Large intestine (tissue), 3 donors: Measurements from ENCODE around the gene GSG1L. TPM values are rescaled to one million over a fixed set of nuclear protein-coding genes. Genes with fewer than 3 reads are reported as not detected.

Experiments
- DNase-seq, 2 donors: peaks; one replicate each; pipeline versions ENCODE4 v3.0.0 to v3.0.0-alpha.2; 2013
- H3K27ac ChIP-seq: one replicate; pipeline ENCODE4 v1.5.1; 2013; ENCODE audit warnings: low read length
- H3K27me3 ChIP-seq: 2 replicates; pipeline ENCODE4 v1.6.1; 2013; ENCODE audit warnings: low read length; ENCODE audit not compliant: control insufficient read depth, insufficient read depth
- H3K36me3 ChIP-seq: 2 replicates; pipeline ENCODE4 v1.6.1; 2013; ENCODE audit warnings: low read length; ENCODE audit not compliant: control insufficient read depth, insufficient read depth
- H3K4me1 ChIP-seq: one replicate; pipeline ENCODE4 v1.6.1; 2013; ENCODE audit warnings: low read length; ENCODE audit not compliant: control insufficient read depth, insufficient read depth
- H3K4me3 ChIP-seq: one replicate; pipeline ENCODE4 v1.5.1; 2013; ENCODE audit warnings: low read length
- H3K9me3 ChIP-seq: one replicate; pipeline ENCODE4 v1.6.1; 2013; ENCODE audit warnings: mild to moderate bottlenecking, low read depth, low read length, moderate library complexity; ENCODE audit not compliant: control insufficient read depth
- WGBS: methylation state at CpG from one replicate; pipeline ENCODE4 v1.1.5; 2013; ENCODE audit warnings: low lambda C conversion rate; ENCODE audit not compliant: insufficient coverage; 5-methylcytosine and 5-hydroxymethylcytosine counted together
- polyA plus RNA-seq: library from polyadenylated mRNA; unstranded; fragments of 120-200 nt; gene quantifications from one replicate; pipeline ENCODE4 v1.2.1, GENCODE V29; 2013

GSG1L gene
- polyA plus RNA-seq, 1 donor: 1.2 TPM

- no CpG with 5 or more reads among the region's 3 CpGs for WGBS
- Histone ChIP-seq H3K4me1 (no peaks in the 10 kb centered on the region), H3K27ac (no peak overlapping the region), H3K27me3 (no peaks in the 10 kb centered on the region), H3K36me3 (no peaks in the 10 kb centered on the region), H3K4me3 (no peak overlapping the region), H3K9me3 (no peaks in the 10 kb centered on the region)
- no peak for DNase-seq
Observed at GRCh38 chr16:27811881-27812280, 251.6 kb downstream of the GSG1L start.

- Histone ChIP-seq H3K4me1 (no peaks in the 10 kb centered on the region), H3K27me3 (no peaks in the 10 kb centered on the region), H3K9me3 (no peaks in the 10 kb centered on the region), H3K4me3 (no peak overlapping the region), H3K27ac (no peak overlapping the region), H3K36me3 (no peaks in the 10 kb centered on the region)
- WGBS: 40% methylated on average over 1 of the region's 5 CpGs
- no peak for DNase-seq
Observed at GRCh38 chr16:27806986-27807385, 256.5 kb downstream of the GSG1L start.

- H3K4me1 ChIP-seq: no peaks in the 10 kb centered on the region
- no peaks in the 10 kb centered on the region for H3K36me3 ChIP-seq
- no peak overlapping the region for H3K4me3 ChIP-seq
- H3K27me3 ChIP-seq: no peaks in the 10 kb centered on the region
- H3K9me3 ChIP-seq: no peaks in the 10 kb centered on the region
- H3K27ac ChIP-seq: no peak overlapping the region
- DNase-seq: no peak
Observed at GRCh38 chr16:27806388-27806787, 257.1 kb downstream of the GSG1L start.

- H3K9me3 ChIP-seq: no peaks in the 10 kb centered on the region
- H3K4me1 ChIP-seq: no peaks in the 10 kb centered on the region
- H3K36me3 ChIP-seq: no peaks in the 10 kb centered on the region
- no peak overlapping the region for H3K27ac ChIP-seq
- H3K4me3 ChIP-seq: no peak overlapping the region
- no peaks in the 10 kb centered on the region for H3K27me3 ChIP-seq
- WGBS: 30% methylated on average over 2 of the region's 5 CpGs
- DNase-seq: no peak
Observed at GRCh38 chr16:27805828-27806351, 257.6 kb downstream of the GSG1L start.

- no peak overlapping the region for H3K27ac ChIP-seq
- DNase-seq: no peak
- no peaks in the 10 kb centered on the region for H3K36me3 ChIP-seq
- H3K9me3 ChIP-seq: no peaks in the 10 kb centered on the region
- no peaks in the 10 kb centered on the region for H3K4me1 ChIP-seq
- H3K4me3 ChIP-seq: no peak overlapping the region
- H3K27me3 ChIP-seq: no peaks in the 10 kb centered on the region
- WGBS: 28% methylated on average over 4 of the region's 10 CpGs
Observed at GRCh38 chr16:27803775-27804549, 259.6 kb downstream of the GSG1L start.

- no peaks in the 10 kb centered on the region for H3K27me3 ChIP-seq
- no peaks in the 10 kb centered on the region for H3K36me3 ChIP-seq
- DNase-seq: no peak
- no peak overlapping the region for H3K4me3 ChIP-seq
- H3K4me1 ChIP-seq: no peaks in the 10 kb centered on the region
- WGBS: no CpG with 5 or more reads among the region's 12 CpGs
- H3K9me3 ChIP-seq: no peaks in the 10 kb centered on the region
- H3K27ac ChIP-seq: no peak overlapping the region
Observed at GRCh38 chr16:27802664-27803439, 260.7 kb downstream of the GSG1L start.

- 62% methylated on average over 2 of the region's 18 CpGs for WGBS
- no peak overlapping the region for H3K27ac ChIP-seq
Observed at GRCh38 chr16:27801289-27801945, 262.1 kb downstream of the GSG1L start.

GRCh38 chr16:27800817-27801216 is 262.7 kb downstream of the GSG1L start:
- Histone ChIP-seq H3K4me3 (no peak overlapping the region), H3K4me1 (no peaks in the 10 kb centered on the region), H3K36me3 (no peaks in the 10 kb centered on the region), H3K9me3 (no peaks in the 10 kb centered on the region), H3K27me3 (no peaks in the 10 kb centered on the region), H3K27ac (no peak overlapping the region)
- DNase-seq: no peak
- 88% methylated on average over 4 of the region's 9 CpGs for WGBS

More at GRCh38 chr16:27801289-27801945, 262.1 kb downstream of the GSG1L start:
- Histone ChIP-seq H3K27me3 (no peaks in the 10 kb centered on the region), H3K36me3 (no peaks in the 10 kb centered on the region), H3K4me3 (no peak overlapping the region), H3K4me1 (no peaks in the 10 kb centered on the region), H3K9me3 (no peaks in the 10 kb centered on the region)
- no peak for DNase-seq

- no peaks in the 10 kb centered on the region for H3K4me1 ChIP-seq
- no peak overlapping the region for H3K27ac ChIP-seq
- DNase-seq: no peak
- no peak overlapping the region for H3K4me3 ChIP-seq
- H3K27me3 ChIP-seq: no peaks in the 10 kb centered on the region
- no peaks in the 10 kb centered on the region for H3K36me3 ChIP-seq
- 60% methylated on average over 1 of the region's 8 CpGs for WGBS
- no peaks in the 10 kb centered on the region for H3K9me3 ChIP-seq
Observed at GRCh38 chr16:27799896-27800295, 263.6 kb downstream of the GSG1L start.

- no peaks in the 10 kb centered on the region for H3K4me1 ChIP-seq
- H3K36me3 ChIP-seq: no peaks in the 10 kb centered on the region
- H3K27me3 ChIP-seq: no peaks in the 10 kb centered on the region
- no peak overlapping the region for H3K4me3 ChIP-seq
- WGBS: 80% methylated on average over 1 of the region's 5 CpGs
- no peak for DNase-seq
- no peak overlapping the region for H3K27ac ChIP-seq
- H3K9me3 ChIP-seq: no peaks in the 10 kb centered on the region
Observed at GRCh38 chr16:27798241-27798640, 265.3 kb downstream of the GSG1L start.
